Body of pancreas (tissue), 4 donors: Measurements from ENCODE around the gene PILRA.

Experiments used
- CTCF ChIP-seq, 7 experiments: fragments of 450-650 bp in 4 of 7; fragments of 200-600 bp in 3 of 7; sonication (generic) in 3 of 7; IDR thresholded peaks; one replicate each; pipeline ENCODE4 v1.5.1; 2016 to 2019; ENCODE audit warnings: antibody characterized with exemption in 7 of 7
- POLR2A ChIP-seq, 3 donors: fragments of 450-650 bp; IDR thresholded peaks; one replicate each; pipeline ENCODE4 v1.6.1; 2016; ENCODE audit warnings: antibody characterized with exemption in 3 of 3, mild to moderate bottlenecking in 2 of 3

- TF ChIP-seq POLR2A (IDR thresholded peaks at IDR 0.05), result no peak
- no peak for TF ChIP-seq CTCF (IDR thresholded peaks at IDR 0.05)
These were observed 23.2 kb downstream of the PILRA start for GRCh38 chr7:100396421-100396982.
